ENCODE measurements around the gene H2BK1.

DNA sequence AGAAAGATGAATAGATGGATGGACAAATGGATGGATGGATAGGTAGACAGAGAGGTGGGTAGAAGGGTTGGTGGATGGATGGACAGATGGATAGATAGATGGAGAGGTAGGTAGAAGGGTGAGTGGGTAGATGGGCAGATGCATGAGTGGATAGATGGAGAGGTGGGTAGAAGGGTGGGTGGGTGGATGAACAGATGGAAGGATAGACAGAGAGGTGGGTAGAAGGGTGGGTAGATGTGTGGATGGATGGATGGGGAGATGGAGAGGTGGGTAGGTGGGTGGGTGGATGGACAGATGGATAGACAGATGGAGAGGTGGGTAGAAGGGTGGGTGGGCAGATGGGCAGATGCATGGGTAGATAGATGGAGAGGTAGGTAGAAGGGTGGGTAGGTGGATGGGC lies 12.4 kb downstream of the H2BK1 start:
- no peak for TF ChIP-seq GATA2 (IDR thresholded peaks at IDR 0.05; ENCODE audit: low read depth, low read length)
- TF ChIP-seq GATA3 (IDR thresholded peaks at IDR 0.05; ENCODE audit: low read depth, low read length): no peak

Data from SH-SY5Y (cell line).